AG04450 (cell line): ENCODE data around the gene TRIM10. TPM values are rescaled to one million over a fixed set of nuclear protein-coding genes. Genes with fewer than 3 reads are reported as not detected.

Experiments
- CTCF ChIA-PET: fragments of 300-600, 350-600 bp; formaldehyde crosslinking; extraction: SDS; loops from one replicate; lab custom pipeline; 2022; ENCODE audit warnings: antibody characterized with exemption, inconsistent platforms; lab: Charles Lee
- POLR2A ChIA-PET: fragments of 350-600 bp; formaldehyde crosslinking; extraction: SDS; loops from one replicate; lab custom pipeline; 2021; ENCODE audit warnings: antibody characterized with exemption, inconsistent platforms; lab: Yijun Ruan, JAX
- DNase-seq: peaks from one replicate; pipeline ENCODE4 v3.0.0-alpha.2; 2011; ENCODE audit warnings: low read depth, low spot score
- H3K27ac ChIP-seq: one replicate; pipeline ENCODE4 v1.5.1; 2012; ENCODE audit warnings: low read depth, low read length, control low read depth
- H3K27me3 ChIP-seq: one replicate; pipeline ENCODE4 v1.6.0; 2012; ENCODE audit warnings: low read length; ENCODE audit not compliant: control insufficient read depth, insufficient read depth
- H3K4me3 ChIP-seq: 2 replicates; pipeline ENCODE4 v1.5.1; 2011; ENCODE audit warnings: mild to moderate bottlenecking, low read depth, low read length, control low read depth
- H3K9me3 ChIP-seq: 2 replicates; pipeline ENCODE4 v1.5.1; 2012; ENCODE audit warnings: low read length; ENCODE audit not compliant: control insufficient read depth, insufficient read depth
- polyA plus RNA-seq: library from polyadenylated mRNA; depleted of rRNA; stranded (reverse); fragments of >200 nt; gene quantifications from 2 replicates; pipeline ENCODE4 v1.2.3, GENCODE V29; 2011
- TF ChIP-seq, protein P1 (sequence below): IDR thresholded peaks from 2 replicates; pipeline ENCODE4 v1.5.1; 2011; ENCODE audit warnings: low read depth, low read length, control low read depth, inconsistent platforms

Gene TRIM10
- polyA plus RNA-seq, 1 experiment = not detected

GRCh38 chr6:30185846-30186484 is 25.0 kb upstream of the TRIM10 start:
- TF ChIP-seq, protein P1, sequence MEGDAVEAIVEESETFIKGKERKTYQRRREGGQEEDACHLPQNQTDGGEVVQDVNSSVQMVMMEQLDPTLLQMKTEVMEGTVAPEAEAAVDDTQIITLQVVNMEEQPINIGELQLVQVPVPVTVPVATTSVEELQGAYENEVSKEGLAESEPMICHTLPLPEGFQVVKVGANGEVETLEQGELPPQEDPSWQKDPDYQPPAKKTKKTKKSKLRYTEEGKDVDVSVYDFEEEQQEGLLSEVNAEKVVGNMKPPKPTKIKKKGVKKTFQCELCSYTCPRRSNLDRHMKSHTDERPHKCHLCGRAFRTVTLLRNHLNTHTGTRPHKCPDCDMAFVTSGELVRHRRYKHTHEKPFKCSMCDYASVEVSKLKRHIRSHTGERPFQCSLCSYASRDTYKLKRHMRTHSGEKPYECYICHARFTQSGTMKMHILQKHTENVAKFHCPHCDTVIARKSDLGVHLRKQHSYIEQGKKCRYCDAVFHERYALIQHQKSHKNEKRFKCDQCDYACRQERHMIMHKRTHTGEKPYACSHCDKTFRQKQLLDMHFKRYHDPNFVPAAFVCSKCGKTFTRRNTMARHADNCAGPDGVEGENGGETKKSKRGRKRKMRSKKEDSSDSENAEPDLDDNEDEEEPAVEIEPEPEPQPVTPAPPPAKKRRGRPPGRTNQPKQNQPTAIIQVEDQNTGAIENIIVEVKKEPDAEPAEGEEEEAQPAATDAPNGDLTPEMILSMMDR = no peak
- H3K27ac ChIP-seq = no peak overlapping the region
- POLR2A ChIA-PET = no interaction called here
- DNase-seq = no peak
- H3K27me3 ChIP-seq = no peaks in the 10 kb centered on the region
- CTCF ChIA-PET = interaction anchor here (1.1 kb wide), 1 partner anchor 82 kb away, joined by 4 read pairs; no protein-coding TSS in a partner anchor
- no peaks in the 10 kb centered on the region; the same call in 1 of the 2 replicates for H3K9me3 ChIP-seq
- no peak overlapping the region for H3K4me3 ChIP-seq

- CTCF ChIA-PET = interaction anchor here (0.5 to 1.0 kb wide), 2 partner anchors 50 to 53 kb away, joined by 3 to 8 read pairs; no protein-coding TSS in a partner anchor
- POLR2A ChIA-PET = no interaction called here
- no peak for DNase-seq
- H3K4me3 ChIP-seq = no peak overlapping the region
- TF ChIP-seq, protein P1 = no peak
- H3K27ac ChIP-seq = no peak overlapping the region
- peaks cover 3% of the 10 kb centered on the region for H3K27me3 ChIP-seq
- no peaks in the 10 kb centered on the region; the same call in 1 of the 2 replicates for H3K9me3 ChIP-seq
Observed at GRCh38 chr6:30184417-30185031, 23.5 kb upstream of the TRIM10 start.

GRCh38 chr6:30180145-30180544 is 19.1 kb upstream of the TRIM10 start:
- ChIA-PET POLR2A (no interaction called here), CTCF (interaction anchor here (0.7 kb wide), 1 partner anchor 37 kb away, joined by 3 read pairs; no protein-coding TSS in a partner anchor)
- no peak for DNase-seq

GRCh38 chr6:30178837-30179236 is 17.8 kb upstream of the TRIM10 start:
- no peaks in the 10 kb centered on the region; the same call in 1 of the 2 replicates for H3K9me3 ChIP-seq
- no peak overlapping the region for H3K27ac ChIP-seq
- no peak overlapping the region for H3K4me3 ChIP-seq
- ChIA-PET CTCF (interaction anchor here (0.6 kb wide), 1 partner anchor 11 kb away, joined by 4 read pairs; no protein-coding TSS in a partner anchor), POLR2A (no interaction called here)
- no peak for DNase-seq
- H3K27me3 ChIP-seq = peaks cover 10% of the 10 kb centered on the region
- TF ChIP-seq, protein P1 = no peak

More at GRCh38 chr6:30180145-30180544, 19.1 kb upstream of the TRIM10 start:
- Histone ChIP-seq H3K9me3 (no peaks in the 10 kb centered on the region; the same call in 1 of the 2 replicates), H3K27ac (no peak overlapping the region), H3K4me3 (no peak overlapping the region), H3K27me3 (peaks cover 4% of the 10 kb centered on the region)
- TF ChIP-seq, protein P1 = no peak

GRCh38 chr6:30175765-30176164 is 14.8 kb upstream of the TRIM10 start:
- no peak overlapping the region for H3K4me3 ChIP-seq
- DNase-seq = no peak
- TF ChIP-seq, protein P1 = no peak
- no peaks in the 10 kb centered on the region; the same call in 1 of the 2 replicates for H3K9me3 ChIP-seq
- CTCF ChIA-PET = interaction anchor here (0.7 to 1.1 kb wide), 2 partner anchors 73 to 523 kb away, joined by 3 read pairs; no protein-coding TSS in a partner anchor
- peaks cover 32% of the 10 kb centered on the region for H3K27me3 ChIP-seq
- no peak overlapping the region for H3K27ac ChIP-seq
- POLR2A ChIA-PET = no interaction called here
